ENCODE data around the gene ZBTB48.
"Not testable (repeated sequence)": the region's sequence is repeated elsewhere in the genome, so short reads cannot be mapped to it uniquely, and the experiment has no call there.

ZBTB48 gene

GRCh38 chr1:6592865-6593593 is 13.2 kb downstream of the ZBTB48 start:
- no peak for DNase-seq

GRCh38 chr1:6593810-6594209 is 14.0 kb downstream of the ZBTB48 start:
- no peak for DNase-seq

- DNase-seq, result no peak
These were observed 15.4 kb downstream of the ZBTB48 start for GRCh38 chr1:6594977-6595740.

- no peak for DNase-seq
These were observed 16.6 kb downstream of the ZBTB48 start for GRCh38 chr1:6596351-6596750.

- DNase-seq, result no peak
These were observed 17.3 kb downstream of the ZBTB48 start for GRCh38 chr1:6596886-6597776.

- DNase-seq, result no peak
These were observed 18.0 kb downstream of the ZBTB48 start for GRCh38 chr1:6597777-6598131.

GRCh38 chr1:6599141-6599975 is 19.6 kb downstream of the ZBTB48 start:
- no peak for DNase-seq

- not testable (repeated sequence) for DNase-seq
These were observed 20.2 kb downstream of the ZBTB48 start for GRCh38 chr1:6599991-6600390.

GRCh38 chr1:6600410-6601048 is 20.7 kb downstream of the ZBTB48 start:
- DNase-seq, result no peak

- DNase-seq, result peak; percentile 44 to 53
These were observed 21.5 kb downstream of the ZBTB48 start for GRCh38 chr1:6601049-6601922.

GRCh38 chr1:6601923-6602668 is 22.3 kb downstream of the ZBTB48 start:
- DNase-seq, result no peak

- peak; percentile 36 to 90 for DNase-seq
These were observed 23.0 kb downstream of the ZBTB48 start, which contains the start of gene KLHL21 for GRCh38 chr1:6602669-6603237. KLHL21 (minus strand) TSS chr1:6602869; CDS start chr1:6602817, 52 bp downstream.

- no peak for DNase-seq
These were observed 23.6 kb downstream of the ZBTB48 start for GRCh38 chr1:6603238-6603914.

- no peak for DNase-seq
These were observed 24.2 kb downstream of the ZBTB48 start for GRCh38 chr1:6603915-6604558.

GRCh38 chr1:6612641-6613360 is 33.0 kb downstream of the ZBTB48 start:
- peak; percentile 60 to 66 for DNase-seq

- peak; percentile 99 to 100 for DNase-seq
These were observed 33.7 kb downstream of the ZBTB48 start, which contains the start of gene PHF13 for GRCh38 chr1:6613361-6614018. PHF13 (plus strand) TSS chr1:6613731; CDS start chr1:6614067, 336 bp downstream.
